HG03139 (cell line): ENCODE results near the gene ECT2L.

Experiments
- ATAC-seq: cut with Tn5 transposase; IDR thresholded peaks from one replicate; pipeline ENCODE4 v1.9.1; 2021; ENCODE audit not compliant: unreplicated experiment

Gene ECT2L, protein sequence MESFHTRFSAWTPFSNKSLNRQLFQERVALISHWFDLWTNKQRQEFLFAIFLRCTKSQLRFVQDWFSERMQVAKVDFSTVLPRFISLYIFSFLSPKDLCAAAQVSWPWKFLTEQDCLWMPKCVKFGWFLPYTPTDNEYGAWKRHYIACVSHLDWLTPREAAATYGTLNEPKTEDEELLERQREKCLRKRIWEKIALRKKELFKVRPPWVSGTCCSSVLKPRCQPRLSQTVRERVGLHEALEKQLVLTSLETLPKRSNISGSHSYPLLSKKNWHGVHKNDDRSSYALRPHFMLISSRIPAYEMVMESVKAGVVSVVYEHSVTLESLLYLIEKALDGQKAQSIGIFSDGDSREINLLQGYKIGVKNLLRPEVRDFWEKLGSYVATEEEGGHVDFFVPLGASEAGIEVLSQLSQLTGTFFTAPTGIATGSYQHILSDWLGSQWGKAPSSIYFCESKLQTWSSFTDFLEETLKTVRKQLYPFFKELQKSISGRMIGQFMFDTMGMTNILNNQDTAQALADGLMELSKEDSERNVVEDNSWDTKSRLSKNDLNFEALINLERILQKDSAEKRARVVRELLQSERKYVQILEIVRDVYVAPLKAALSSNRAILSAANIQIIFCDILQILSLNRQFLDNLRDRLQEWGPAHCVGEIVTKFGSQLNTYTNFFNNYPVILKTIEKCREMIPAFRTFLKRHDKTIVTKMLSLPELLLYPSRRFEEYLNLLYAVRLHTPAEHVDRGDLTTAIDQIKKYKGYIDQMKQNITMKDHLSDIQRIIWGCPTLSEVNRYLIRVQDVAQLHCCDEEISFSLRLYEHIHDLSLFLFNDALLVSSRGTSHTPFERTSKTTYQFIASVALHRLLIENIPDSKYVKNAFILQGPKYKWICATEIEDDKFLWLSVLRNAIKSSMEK

GRCh38 chr6:138795809-138796603 is at the start of gene ECT2L:
ECT2L (plus strand) TSS chr6:138796087; CDS start chr6:138813275, 17,188 bp downstream.
- no peak for ATAC-seq

- ATAC-seq = no peak
Observed at GRCh38 chr6:138752017-138752416, 43.9 kb upstream of the ECT2L start.

DNA sequence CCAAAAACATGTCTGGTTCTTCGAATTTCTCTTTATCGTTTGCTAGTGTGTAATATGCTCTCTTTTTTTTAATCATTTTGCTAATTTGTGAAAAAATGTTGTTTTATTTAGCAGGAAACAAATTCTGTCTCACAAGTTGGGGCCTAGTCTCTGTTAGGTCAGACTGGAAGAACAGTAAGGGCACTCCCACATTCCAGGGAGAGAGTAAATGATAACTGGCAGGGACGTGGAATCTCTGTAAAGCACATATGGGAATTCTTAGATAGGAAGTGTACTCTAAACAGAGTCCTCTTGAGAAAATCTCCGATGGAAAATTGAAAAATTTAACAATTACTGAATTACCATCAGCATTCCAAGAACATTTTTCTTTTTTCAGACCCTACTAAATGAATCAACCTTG is 38.8 kb upstream of the ECT2L start:
- ATAC-seq = no peak

- no peak for ATAC-seq
Observed at GRCh38 chr6:138765896-138766655, 29.8 kb upstream of the ECT2L start.

- ATAC-seq = no peak
Observed at GRCh38 chr6:138769102-138769676, 26.7 kb upstream of the ECT2L start.

DNA sequence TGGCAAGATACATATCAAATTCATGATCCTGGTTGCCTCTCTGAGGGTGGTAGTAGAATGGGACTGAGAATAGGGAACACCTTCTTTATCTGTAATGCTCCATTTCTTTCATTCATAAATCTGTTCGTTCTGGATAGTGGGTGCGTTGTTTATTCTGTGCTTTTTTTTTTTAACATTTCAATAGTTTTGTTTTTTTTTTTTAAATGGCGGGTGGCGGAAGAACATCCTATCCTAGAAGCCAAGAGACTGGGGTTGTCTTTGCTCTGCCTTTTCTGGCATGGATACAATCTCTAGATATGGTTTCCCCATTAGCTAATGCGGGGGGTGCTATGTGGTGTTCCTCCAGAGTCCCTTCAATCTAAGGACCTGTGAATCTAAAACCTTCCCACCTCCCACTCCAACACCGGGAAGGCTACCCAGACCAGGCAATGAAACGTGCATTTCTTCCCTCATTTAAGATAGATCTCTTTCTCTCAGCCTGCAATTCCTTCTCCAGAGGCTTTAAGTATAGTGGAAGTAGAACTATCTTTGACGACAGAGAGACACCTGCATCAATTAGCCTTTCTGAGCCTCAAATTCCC is 23.2 kb upstream of the ECT2L start:
- no peak for ATAC-seq

GRCh38 chr6:138773177-138774091 is 22.5 kb upstream of the ECT2L start, which contains the start of gene CCDC28A:
CCDC28A (plus strand) TSS chr6:138773769; CDS start chr6:138776121, 2,352 bp downstream.
- peak; percentile 91 for ATAC-seq

DNA sequence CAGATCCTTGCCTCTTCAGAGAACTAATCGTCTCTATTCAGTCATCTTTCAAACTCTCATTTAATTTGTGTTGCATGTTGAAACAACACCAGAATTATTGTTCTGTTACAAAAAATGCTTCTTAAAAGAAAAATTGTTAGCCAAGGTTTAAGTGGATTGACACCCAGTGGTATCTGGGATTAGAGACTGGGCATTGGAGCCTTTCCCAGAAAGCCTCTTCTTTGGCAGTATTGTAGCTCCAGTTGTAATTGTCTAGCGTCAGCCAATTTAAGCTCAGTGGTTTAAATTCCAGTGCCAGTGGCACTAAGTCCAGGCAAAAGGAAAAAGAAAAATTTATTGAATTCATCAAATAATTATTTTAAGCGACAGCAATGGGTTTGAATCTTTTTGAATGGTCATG is 21.5 kb upstream of the ECT2L start:
- ATAC-seq = no peak

DNA sequence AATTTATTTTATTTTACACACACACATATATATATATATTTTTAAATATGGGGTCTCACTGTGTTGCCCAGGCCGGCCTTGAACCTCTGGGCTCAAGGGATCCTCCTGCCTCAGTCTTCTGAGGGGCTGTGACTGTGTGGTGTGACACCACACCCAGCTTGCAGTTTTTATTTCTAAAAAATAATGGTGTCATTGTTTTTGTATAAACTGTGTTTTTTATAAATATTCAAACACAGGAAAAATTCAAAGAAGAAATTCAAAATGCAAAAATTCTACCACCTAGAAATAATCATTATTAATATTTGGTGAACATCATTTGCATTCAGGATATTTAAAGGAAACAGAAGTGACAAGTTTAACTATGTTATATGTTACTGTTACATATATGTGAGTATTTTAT is 19.2 kb upstream of the ECT2L start:
- ATAC-seq = no peak

GRCh38 chr6:138778331-138778730 is 17.6 kb upstream of the ECT2L start:
- ATAC-seq = no peak

GRCh38 chr6:138782243-138782642 is 13.6 kb upstream of the ECT2L start:
- ATAC-seq = no peak

- no peak for ATAC-seq
Observed at GRCh38 chr6:138785079-138785478, 10.8 kb upstream of the ECT2L start.

DNA sequence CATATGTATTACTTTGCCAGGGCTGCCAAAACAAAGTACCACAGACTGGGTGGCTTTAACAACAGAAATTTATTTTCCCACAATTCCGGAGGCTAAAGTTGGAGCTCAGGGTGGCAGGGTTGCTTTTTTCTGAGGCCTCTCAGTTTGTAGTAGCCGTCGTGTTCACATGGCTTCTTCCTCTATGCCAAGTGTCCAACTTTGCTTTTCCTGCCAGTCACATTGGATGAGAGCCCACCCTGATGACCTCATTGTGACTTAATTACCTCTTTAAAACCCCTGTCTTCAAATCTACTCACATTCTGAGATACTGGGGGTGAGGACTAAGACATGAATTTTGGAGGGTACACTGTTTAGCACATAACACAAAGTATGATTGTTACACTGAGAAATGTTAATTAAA is 9.9 kb upstream of the ECT2L start:
- no peak for ATAC-seq

DNA sequence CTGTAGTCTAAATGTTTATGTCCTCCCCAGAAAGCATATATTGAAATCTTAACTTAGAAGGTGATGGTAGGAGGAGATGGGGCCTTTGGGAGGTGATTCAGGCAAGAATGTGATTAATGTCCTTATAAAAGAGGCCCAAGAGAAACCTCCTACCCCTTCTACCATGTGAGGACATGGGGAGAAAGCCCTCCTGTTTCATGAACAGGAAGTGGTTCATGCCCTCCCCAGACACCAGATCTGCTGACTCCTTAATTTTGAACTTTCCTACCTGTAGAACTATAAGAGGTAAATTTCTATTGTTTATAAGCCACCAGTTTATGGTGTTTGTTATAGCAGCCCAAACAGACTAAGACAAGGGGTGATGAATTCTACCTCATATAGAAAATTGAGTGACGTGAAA is 8.7 kb upstream of the ECT2L start:
- ATAC-seq = no peak

- ATAC-seq = no peak
Observed at GRCh38 chr6:138796771-138797170, 884 bp downstream of the ECT2L start.

DNA sequence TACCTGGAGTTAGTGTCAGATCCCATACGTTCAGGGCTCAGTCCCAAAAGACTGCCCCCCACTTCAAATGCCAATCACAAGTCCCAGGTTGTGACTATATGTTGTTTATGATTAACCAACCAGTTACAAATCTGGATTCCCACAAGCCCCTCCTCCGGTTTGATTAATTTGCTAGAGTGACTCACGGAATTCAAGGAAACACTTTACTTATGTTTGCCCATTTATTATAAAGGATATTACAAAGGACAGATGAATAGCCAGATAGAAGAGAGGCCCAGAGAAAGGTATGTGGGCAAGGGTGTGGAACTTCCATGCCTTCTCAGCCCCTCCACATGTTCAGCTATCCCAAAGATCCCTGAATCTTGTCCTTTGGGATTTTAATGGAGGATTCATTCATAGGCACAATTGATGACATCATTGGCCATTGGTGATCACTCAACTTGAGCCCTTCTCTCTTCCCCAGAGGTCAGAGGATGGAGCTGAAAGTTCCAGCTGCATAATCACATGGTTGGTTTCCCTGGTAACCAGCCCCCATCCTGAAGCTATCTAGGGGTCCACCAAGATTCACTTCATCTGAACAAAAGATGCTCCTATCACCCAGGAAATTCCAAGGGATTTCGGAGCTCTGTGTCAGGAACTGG is 2.0 kb downstream of the ECT2L start:
- no peak for ATAC-seq

DNA sequence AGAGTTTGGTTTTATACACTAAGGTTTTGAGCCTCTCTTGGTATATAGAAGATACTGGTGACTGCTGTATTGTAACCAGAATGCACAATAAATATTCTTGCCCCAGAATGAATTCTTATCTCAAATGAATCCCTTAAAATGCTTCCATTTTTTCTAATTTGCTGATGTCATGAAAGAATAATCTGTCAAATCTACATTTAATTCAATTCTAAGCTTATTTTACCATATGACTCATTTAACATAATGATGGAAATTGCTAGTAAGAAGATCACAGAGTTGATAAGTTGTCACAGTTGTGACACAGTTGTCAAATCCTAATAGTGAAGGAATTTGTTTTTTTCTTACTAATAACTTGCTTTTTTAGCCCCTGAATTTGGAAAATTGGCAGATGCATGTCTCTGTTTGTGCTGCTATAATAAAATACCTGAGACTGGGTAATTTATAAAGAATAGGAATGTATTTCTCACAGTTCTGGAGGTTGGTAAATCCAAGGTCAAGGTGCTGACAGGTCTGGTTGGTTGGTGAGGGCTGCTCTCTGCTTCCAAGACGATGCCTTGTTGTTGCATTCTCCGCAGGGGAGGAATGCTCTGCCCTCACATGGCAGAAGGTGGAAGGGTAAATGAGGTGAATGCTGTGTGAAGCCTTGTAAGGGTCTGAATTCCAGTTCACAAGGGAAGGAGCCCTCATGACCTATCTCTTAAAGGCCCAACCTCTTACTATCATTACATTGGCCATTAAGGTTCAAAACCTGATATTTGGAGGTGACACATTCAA is 4.7 kb downstream of the ECT2L start:
- no peak for ATAC-seq
